Measurements from ENCODE around the gene POLN.

The POLN gene

GRCh38 chr4:2155246-2155645 lies 86.7 kb downstream of the POLN start:
- DNase-seq = no peak

- DNase-seq = peak; percentile 77
These were observed 87.6 kb downstream of the POLN start for GRCh38 chr4:2154215-2154740.

- no peak for DNase-seq
These were observed 90.4 kb downstream of the POLN start for GRCh38 chr4:2151544-2151943.

- no peak for DNase-seq
These were observed 91.8 kb downstream of the POLN start for GRCh38 chr4:2150076-2150475.

GRCh38 chr4:2142630-2143427 lies 99.1 kb downstream of the POLN start:
- DNase-seq = peak; percentile 23

- DNase-seq = no peak
These were observed 100.0 kb downstream of the POLN start for GRCh38 chr4:2141762-2142451.

- no peak for DNase-seq
These were observed 100.7 kb downstream of the POLN start for GRCh38 chr4:2141022-2141761.

GRCh38 chr4:2138846-2139500 lies 102.9 kb downstream of the POLN start:
- no peak for DNase-seq

- no peak for DNase-seq
These were observed 105.2 kb downstream of the POLN start for GRCh38 chr4:2136726-2137125.

- DNase-seq = peak; percentile 53
These were observed 106.8 kb downstream of the POLN start for GRCh38 chr4:2135083-2135482.

- no peak for DNase-seq
These were observed 109.5 kb downstream of the POLN start for GRCh38 chr4:2132438-2132837.

- peak; percentile 7 for DNase-seq
These were observed 114.2 kb downstream of the POLN start for GRCh38 chr4:2127609-2128332.

GRCh38 chr4:2126309-2127043 lies 115.4 kb downstream of the POLN start:
- DNase-seq = no peak

- no peak for DNase-seq
These were observed 116.1 kb downstream of the POLN start for GRCh38 chr4:2125831-2126230.

- DNase-seq = no peak
These were observed 116.9 kb downstream of the POLN start for GRCh38 chr4:2125023-2125422.

- DNase-seq = no peak
These were observed 125.1 kb downstream of the POLN start for GRCh38 chr4:2116687-2117400.

GRCh38 chr4:2105559-2105958 lies 136.4 kb downstream of the POLN start:
- peak; percentile 50 for DNase-seq

GRCh38 chr4:2104556-2105345 lies 137.2 kb downstream of the POLN start:
- DNase-seq = no peak

GRCh38 chr4:2103843-2104547 lies 137.9 kb downstream of the POLN start:
- DNase-seq = no peak
